Measurements from ENCODE around the gene RAMACL.
"Not testable (repeated sequence)": the region's sequence is repeated elsewhere in the genome, so short reads cannot be mapped to it uniquely, and the experiment has no call there.

GRCh38 chr6:166634581-166634980, 48.1 kb upstream of the RAMACL start:
- TF ChIP-seq POLR2A (IDR thresholded peaks at IDR 0.05; ENCODE audit: borderline replicate concordance, extremely low read depth, insufficient read depth, insufficient read length); CTCF (IDR thresholded peaks at IDR 0.05 in 2 of 3, conservative IDR thresholded peaks at IDR 0.05 in 1 of 3; ENCODE audit: borderline replicate concordance in 1 of 3, insufficient read depth in 1 of 3, low read depth in 2 of 3, low read length in 2 of 3); EZH2 (IDR thresholded peaks at IDR 0.05); SIN3A (IDR thresholded peaks at IDR 0.05; ENCODE audit: low read depth); EZH2phosphoT487 (IDR thresholded peaks at IDR 0.05; ENCODE audit: borderline replicate concordance): not testable (repeated sequence)

Measured in HCT116 (cell line).